HG03135 (cell line): ENCODE measurements around the gene ZNF334.

ENCODE experiments used
- ATAC-seq: cut with Tn5 transposase; IDR thresholded peaks from one replicate; pipeline ENCODE4 v1.9.1; 2021; ENCODE audit warnings: mild to moderate bottlenecking, moderate library complexity; ENCODE audit not compliant: unreplicated experiment

The ZNF334 gene

GRCh38 chr20:46488451-46488850 lies 24.9 kb downstream of the ZNF334 start:
- ATAC-seq = no peak

GRCh38 chr20:46487628-46488027 lies 25.7 kb downstream of the ZNF334 start:
- no peak for ATAC-seq

- ATAC-seq = no peak
These were observed 27.9 kb downstream of the ZNF334 start for GRCh38 chr20:46485431-46485830.

DNA sequence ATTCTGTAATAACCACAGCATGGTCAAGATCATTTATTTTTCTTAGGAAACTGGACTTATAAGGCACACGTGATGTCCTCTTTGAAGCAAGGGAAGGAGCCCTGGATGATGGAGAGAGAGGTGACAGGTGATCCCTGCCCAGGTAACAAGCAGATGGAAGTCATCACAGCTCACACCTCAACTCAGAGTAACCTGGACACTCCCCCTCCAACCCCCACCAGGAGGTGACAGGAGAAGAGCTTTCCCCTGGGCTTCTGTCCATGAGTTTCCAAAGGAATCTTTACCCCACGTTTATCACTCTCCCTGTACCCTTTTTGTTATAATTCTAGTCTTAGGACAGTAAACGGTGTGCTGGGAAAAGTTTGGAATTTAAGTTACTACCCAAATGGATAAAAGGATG lies 28.4 kb downstream of the ZNF334 start:
- no peak for ATAC-seq

DNA sequence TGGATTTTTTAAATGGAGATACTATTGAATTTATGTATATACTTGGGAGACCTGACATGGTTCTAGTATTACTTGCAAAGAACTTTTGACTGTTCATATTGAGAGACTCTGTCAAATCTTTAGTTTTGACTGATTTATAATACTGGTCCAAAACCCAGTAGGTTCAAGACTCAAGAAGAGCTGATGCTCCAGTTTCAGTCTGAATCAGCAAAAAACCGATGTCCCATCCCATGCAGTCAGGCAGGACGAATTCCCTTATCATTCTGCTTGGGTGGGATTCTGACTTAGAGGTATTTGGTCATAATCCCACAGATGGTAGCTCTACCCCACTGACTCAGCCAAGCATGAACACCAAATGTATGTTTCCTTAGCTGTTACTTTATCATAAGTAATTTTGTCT lies 29.5 kb downstream of the ZNF334 start:
- no peak for ATAC-seq

DNA sequence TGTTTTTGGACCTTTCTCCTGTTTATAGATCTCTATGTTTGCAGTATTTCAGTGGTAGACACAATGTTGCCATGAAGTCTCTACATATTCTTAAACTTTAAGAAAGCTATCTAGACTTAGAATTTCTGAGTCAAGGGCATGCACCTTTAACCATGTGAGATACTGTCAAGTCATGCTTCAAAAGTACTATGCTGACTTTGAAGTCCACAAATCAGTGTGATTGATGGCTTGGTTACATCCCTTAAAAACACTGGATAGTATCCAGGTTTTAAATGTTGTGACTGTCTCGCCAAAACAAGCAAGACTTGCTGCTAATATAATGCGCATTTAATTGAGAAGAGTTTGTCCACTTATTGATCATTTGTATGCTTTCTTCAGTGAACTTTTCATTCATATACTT lies 30.5 kb downstream of the ZNF334 start:
- ATAC-seq = no peak

GRCh38 chr20:46477640-46478039 lies 35.7 kb downstream of the ZNF334 start:
- no peak for ATAC-seq

- ATAC-seq = no peak
These were observed 36.1 kb downstream of the ZNF334 start for GRCh38 chr20:46477225-46477624.

- ATAC-seq = no peak
These were observed 44.9 kb downstream of the ZNF334 start for GRCh38 chr20:46468508-46468907.

GRCh38 chr20:46464451-46464850 lies 48.9 kb downstream of the ZNF334 start:
- no peak for ATAC-seq

- ATAC-seq = no peak
These were observed 49.5 kb downstream of the ZNF334 start for GRCh38 chr20:46463852-46464251.

GRCh38 chr20:46461808-46462207 lies 51.6 kb downstream of the ZNF334 start:
- ATAC-seq = no peak

DNA sequence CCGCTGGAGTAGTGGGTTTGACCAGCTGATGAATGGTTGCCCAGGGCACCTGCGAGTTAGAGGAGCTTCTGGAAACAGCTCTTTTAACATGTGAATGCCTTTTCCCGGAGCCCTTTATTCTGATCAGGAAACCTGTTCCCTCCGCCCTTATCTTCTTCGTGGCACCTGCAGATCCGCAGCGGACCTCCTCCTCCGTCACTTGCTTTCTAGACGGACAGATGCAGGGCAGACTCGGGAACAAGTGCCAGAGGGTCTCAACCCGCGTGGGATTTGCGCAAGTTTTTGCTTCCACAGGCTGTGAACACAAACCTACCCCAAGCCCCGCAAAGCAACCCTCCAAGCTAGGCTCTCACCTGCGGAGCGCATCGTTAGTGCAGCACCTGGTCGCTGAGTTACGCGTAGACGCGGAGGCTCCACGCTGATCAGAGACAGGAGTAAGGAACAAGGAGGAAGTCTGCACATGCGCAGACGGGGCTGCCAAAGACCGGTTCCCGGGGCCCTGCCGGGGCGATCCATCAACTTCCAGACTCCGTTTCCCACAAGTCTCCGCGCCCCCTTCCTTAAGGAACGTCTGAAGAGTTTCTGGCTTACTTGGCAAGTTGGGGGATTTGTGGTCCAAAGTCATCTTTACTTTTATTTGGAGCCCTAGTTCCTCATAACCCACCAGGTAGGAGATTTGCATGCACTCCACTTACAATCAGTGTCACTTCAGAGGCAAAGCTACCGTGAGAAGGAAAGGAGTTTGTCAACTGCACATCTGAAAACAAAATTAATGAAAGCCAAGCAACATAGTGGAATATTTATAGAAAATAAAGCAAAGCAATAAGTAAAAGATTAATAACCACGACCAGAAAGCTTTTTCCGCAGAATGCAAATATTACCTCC lies 54.3 kb downstream of the ZNF334 start:
- no peak for ATAC-seq

DNA sequence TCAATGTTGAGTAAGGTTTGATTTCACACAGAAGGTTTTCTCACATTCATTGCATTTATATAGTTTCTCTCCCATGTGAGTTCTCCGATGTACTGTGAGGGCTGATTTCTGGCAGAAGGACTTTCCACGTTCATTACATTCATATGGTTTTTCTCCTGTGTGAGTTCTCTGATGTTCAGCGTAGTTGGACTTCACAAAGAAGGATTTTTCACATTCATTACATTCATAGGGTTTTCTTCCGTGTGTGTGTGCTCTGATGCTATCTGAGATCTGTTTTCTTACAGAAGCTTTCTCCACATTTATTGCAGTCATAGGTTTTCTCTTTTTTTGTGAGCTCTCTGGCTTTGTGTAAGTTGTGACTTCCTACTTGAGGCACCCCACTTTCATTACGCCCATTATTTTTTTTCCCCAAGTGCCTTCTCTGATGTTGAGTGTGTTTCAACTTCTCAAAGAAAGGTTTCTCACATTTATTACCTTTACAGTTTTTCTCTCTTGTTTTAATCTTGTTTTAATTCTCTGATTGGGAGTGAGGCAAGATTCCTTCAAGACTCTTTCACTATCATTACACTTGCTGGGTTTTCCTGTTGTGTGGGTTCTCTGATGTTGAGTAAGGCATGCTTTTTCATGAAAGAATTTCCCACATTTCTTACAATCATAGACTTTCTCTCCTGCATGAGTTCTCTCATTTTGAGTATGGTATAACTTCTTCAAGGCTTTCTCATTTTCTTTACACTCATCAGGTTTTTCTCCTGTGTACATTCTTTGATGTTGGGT lies 56.9 kb downstream of the ZNF334 start:
- no peak for ATAC-seq

GRCh38 chr20:46455729-46456128 lies 57.6 kb downstream of the ZNF334 start:
- ATAC-seq = no peak
